Embryonic facial prominence (tissue), 1 donor: ENCODE data around the gene CYP2A7.
"Not testable (repeated sequence)": the region's sequence is repeated elsewhere in the genome, so short reads cannot be mapped to it uniquely, and the experiment has no call there.

ENCODE experiments used
- DNase-seq: peaks from one replicate; pipeline ENCODE4 v3.0.0-alpha.2; 2016; ENCODE audit errors: extremely low spot score

The CYP2A7 gene

DNA sequence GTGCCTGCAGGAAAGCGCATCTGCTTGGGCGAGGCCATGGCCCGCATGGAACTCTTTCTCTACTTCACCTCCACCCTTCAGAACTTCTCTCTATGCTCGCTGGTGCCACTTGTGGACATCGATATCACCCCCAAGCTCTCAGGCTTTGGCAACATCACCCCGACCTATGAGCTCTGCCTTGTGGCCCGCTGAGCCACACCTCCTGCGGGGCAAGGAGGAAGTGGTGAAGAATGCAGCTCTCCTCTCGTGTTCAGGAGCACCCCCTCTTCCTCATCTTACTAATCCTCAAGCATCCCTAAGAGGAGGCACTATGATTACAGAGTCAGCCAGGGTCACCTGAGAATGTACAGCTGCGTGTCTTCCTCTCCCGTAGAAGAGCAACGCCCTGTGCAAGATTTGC lies 17.9 kb upstream of the CYP2A7 start:
- not testable (repeated sequence) for DNase-seq

- not testable (repeated sequence) for DNase-seq
Measured at GRCh38 chr19:40896843-40897789, 15.1 kb upstream of the CYP2A7 start.

DNA sequence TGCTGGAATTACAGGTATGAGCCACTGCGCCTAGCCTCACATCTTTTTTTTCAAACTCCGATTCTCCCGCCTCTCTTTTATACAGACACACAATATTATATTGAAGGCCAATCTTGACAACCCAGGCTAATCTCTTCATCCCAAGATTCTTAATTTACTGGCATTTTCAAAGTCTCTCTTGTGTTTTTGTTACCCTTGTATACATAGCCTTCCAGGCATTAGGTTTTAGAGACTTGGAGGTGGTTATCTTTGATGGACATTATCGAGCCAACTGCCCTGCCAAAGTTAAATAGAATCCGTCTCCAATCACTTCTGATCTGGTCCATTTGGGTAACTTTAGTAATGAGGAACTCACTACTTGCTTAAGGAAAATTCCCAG lies 14.4 kb upstream of the CYP2A7 start:
- DNase-seq, result no peak

DNA sequence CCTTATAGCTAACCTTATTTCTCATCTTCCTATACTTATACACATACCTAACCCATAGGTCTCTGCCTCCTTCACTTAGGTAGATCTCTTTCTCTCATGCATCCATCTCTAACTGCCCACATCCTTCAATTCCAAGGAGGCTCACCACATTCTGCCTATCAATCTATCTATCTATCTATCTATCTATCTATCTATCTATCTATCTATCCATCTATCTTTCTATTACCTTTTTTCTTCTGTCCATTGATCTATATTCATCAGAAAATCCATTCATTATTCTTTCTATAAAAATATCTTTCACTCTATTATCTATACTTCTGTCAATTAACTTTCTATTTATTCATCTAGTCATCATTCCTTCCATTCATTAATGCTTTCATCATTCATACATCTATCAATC lies 11.1 kb upstream of the CYP2A7 start:
- no peak for DNase-seq

- no peak for DNase-seq
Measured at GRCh38 chr19:40889366-40889765, 7.3 kb upstream of the CYP2A7 start.

DNA sequence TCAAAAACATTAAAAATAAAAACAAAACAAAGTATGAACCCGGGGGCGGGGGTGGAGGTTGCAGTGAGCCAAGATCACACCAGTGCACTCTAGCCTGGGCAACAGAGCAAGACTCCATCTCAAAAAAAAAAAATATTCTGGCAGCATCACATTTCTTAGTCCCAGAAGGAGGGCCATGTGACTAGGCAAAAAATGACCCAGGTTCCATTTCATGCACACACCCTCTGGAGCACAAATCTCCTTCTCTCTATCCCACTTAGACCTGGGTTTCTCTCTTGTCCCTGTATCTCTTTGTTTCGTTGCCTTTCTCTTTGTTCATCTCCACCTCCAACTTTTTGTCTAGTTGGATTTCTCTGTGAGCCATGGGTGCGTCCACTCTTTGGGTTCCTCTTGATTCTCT lies 6.2 kb upstream of the CYP2A7 start:
- DNase-seq, result no peak

GRCh38 chr19:40884187-40884931 lies 2.3 kb upstream of the CYP2A7 start:
- not testable (repeated sequence) for DNase-seq

DNA sequence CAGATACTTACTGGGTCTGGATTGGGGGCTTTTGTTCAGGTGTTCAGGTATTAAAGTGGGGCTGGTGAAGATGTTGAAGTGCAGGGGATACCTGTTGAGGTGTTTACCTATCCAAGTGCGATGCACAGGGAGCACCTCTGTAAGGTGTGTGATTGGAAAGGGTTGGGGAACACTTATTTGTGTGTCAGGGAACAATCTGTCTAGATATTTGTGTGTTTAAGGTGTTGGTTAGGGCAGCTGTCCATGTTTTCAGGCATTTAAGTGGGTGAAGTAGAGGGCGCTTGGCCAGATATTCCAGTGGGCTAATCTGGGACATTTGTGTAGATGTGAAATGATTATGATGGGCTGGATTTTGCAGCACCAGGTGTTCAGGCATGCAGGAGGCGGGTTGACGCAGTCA lies 2.7 kb downstream of the CYP2A7 start:
- not testable (repeated sequence) for DNase-seq

DNA sequence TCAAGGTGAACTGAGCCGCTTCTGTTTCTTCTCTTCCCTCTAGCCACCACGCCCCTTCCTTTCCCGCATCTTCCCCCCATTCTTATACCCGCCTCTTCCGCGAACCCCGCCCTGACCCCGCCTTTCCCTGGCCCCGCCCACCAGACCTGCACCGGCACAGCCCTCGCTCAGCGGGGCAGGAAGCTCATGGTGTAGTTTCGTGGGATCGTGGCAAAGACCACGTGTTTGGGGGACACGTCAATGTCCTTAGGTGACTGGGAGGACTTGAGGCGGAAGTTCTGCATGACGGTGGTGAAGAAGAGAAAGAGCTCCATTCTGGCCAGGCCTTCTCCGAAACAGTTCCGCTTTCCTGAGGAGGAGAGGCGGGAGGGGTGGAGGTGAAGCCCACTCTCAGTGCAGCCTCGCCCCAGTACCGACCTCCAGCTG lies 6.5 kb downstream of the CYP2A7 start:
- not testable (repeated sequence) for DNase-seq

DNA sequence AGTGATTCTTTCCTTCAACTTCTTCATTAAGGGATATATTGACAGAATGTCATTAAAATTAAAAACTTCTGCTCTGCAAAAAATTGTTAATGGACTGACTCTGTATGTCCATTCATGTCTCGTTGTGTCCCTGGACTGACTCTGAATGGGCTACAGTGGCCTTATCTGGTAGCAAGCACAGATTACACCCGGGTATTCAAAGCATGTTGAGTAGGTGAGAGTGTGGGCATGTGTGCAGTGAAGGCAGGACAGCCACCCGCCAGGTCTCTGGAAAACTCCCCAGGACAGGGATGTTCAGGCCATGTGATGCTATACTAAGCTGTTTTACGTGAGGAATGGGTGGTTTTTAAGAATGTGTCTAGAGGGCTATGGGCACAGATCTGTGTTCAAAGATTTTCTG lies 7.2 kb downstream of the CYP2A7 start:
- DNase-seq, result not testable (repeated sequence)

DNA sequence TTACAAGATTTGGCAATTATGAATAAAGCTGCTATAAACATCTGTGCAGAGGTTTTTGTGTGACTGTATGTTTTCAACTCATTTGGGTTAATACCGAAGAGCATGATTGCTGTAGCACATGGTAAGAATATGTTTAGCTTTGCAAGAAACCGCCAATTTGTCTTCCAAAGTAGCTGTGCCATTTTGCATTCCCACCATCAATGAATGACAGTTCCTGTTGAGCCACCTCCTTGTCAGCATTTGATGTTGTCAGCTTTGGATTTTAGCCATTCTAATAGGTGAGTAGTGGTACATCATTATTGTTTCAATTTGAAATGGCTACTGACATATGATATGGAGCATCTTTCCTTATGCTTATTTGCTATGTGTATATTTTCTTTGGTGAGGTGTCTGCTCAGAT lies 8.2 kb downstream of the CYP2A7 start:
- DNase-seq, result not testable (repeated sequence)

DNA sequence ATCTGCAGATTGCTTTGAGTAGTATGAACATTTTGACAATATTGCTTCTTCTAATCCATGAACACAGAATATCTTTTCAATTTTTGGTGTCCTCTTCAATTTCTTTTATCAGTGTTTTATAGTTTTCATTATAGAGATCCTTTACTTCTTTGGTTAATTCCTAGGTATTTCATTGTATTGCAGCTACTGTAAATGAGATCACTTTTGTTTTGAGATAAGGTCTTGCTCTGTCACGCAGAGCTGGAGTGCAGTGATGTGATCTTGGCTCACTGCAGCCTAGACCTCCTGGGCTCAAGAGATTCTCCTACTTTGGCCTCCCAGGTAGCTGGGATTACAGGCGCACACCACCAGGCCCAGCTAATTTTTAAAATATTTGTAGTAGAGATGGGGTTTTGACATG lies 9.8 kb downstream of the CYP2A7 start:
- DNase-seq, result no peak

- DNase-seq, result no peak
Measured at GRCh38 chr19:40867701-40868100, 14.3 kb downstream of the CYP2A7 start.

DNA sequence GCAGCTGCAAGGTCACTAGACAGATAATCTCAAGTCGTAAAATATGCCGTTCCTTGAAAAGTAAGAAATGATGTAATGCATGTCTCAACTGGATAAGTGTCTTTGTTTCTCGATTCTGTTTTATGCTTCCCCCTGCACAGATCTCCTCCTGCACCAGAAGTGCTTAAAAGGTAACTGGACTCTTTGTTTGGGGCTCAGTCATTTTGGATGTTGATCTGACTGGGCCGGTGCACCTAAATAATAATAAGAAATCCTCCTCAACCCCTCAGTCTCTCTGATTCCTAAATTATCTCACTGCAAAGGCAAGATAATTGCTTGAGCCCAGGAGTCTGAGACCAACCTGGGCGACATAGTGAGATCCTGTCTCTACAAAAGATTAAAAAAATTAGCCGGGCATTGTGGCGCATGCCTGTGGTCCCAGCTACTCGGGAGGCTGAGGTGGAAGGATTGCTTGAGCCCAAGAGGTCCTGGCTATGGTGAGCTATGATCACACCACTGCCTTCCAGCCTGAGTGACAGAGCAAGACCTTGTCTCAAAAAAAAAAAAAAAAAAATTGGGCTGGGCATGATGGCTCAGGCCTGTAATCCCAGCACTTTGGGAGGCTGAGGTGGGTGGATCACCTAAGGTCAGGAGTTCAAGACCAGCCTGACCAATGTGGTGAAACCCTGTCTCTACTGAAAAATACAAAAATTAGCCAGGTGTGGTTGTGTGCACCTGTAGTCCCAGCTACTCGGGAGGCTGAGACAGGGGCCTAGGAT lies 17.1 kb downstream of the CYP2A7 start:
- not testable (repeated sequence) for DNase-seq

- no peak for DNase-seq
Measured at GRCh38 chr19:40862785-40863184, 19.2 kb downstream of the CYP2A7 start.

GRCh38 chr19:40862333-40862732 lies 19.7 kb downstream of the CYP2A7 start:
- DNase-seq, result no peak

- DNase-seq, result no peak
Measured at GRCh38 chr19:40858109-40858508, 23.9 kb downstream of the CYP2A7 start.

GRCh38 chr19:40852467-40853152 lies 29.4 kb downstream of the CYP2A7 start:
- DNase-seq, result not testable (repeated sequence)

DNA sequence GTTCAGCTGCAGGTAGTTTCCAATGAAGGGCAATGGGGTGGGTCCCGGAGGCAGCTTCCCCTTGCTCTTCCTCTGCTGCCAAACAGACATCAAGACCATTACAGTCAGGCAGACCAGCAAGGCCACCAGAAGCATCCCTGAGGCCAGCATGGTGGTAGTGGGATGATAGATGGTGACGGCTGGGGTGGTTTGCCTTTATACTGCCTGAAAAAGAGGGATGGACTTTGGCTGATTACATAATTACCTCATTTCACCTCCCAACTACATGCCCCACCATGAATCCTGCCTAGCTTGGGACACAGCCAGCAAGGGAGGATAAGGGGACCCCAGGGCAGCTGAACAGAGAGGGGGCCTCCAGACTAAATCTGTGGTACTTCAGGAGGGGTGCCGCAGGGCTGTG lies 31.8 kb downstream of the CYP2A7 start, which contains the start of gene CYP2A6:
Gene CYP2A6 (minus strand): TSS at position 171 of the 400 bp plus-strand sequence. CDS start 21 bp downstream, at position 150.
- not testable (repeated sequence) for DNase-seq

DNA sequence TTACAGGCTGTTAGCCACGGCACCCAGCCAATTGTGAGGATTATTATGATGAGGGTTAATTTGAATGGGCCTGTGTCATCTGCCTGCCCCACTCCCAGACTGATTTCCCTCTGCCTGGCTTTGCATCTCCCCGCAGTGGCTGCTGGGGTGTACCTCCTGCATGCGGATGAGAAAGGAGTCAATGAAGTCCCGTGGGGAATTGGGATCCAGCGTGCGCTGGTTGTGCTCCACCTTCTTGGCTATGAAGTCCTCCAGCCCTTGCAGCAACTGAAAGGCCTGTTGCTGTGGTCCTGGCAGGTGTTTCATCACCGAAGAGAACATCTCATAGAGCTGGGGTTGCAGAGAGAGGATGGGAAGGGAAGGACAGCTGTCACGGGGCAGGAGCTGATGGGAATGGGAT lies 35.3 kb downstream of the CYP2A7 start:
- not testable (repeated sequence) for DNase-seq

GRCh38 chr19:40843653-40844052 lies 38.4 kb downstream of the CYP2A7 start:
- not testable (repeated sequence) for DNase-seq
